WI38 (cell line): ENCODE measurements around the gene CLUH.

Experiments used
- H3K4me3 ChIP-seq: 2 replicates; pipeline ENCODE4 v1.5.1; 2011; ENCODE audit warnings: low read depth, mild to moderate bottlenecking, control low read depth, low read length
- CTCF ChIP-seq: IDR thresholded peaks from 2 replicates; pipeline ENCODE4 v1.5.1; 2012; ENCODE audit warnings: low read depth, mild to moderate bottlenecking, control low read depth, low read length

The CLUH gene

DNA sequence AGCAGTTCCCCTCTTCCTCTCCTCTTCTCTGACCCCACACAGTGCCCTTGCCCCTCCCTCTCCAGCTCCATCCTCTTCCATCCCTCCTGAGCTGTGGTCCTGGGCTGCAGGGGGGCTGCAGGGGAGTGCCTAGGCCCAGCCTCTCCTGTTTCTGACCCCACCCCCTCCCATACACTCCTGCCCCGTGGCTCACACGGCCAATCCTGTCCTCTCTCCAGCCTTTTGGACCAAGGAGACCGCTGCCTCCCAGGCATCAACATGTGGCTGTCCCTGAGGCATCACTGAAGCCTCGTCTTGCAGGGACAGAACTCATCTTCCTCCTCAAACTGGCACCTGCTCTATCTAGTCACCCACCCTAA, 6.7 kb downstream of the CLUH start:
- no peak for TF ChIP-seq CTCF

GRCh38 chr17:2704031-2704889, 7.3 kb downstream of the CLUH start:
- TF ChIP-seq CTCF = no peak

More for the DNA sequence above, 6.7 kb downstream of the CLUH start:
- no peak overlapping the region for H3K4me3 ChIP-seq

GRCh38 chr17:2703606-2704005, 8.0 kb downstream of the CLUH start:
- H3K4me3 ChIP-seq = no peak overlapping the region
- no peak for TF ChIP-seq CTCF

More at GRCh38 chr17:2704031-2704889, 7.3 kb downstream of the CLUH start:
- H3K4me3 ChIP-seq = no peak overlapping the region

GRCh38 chr17:2703181-2703580, 8.4 kb downstream of the CLUH start:
- no peak for TF ChIP-seq CTCF
- H3K4me3 ChIP-seq = no peak overlapping the region

- H3K4me3 ChIP-seq = no peak overlapping the region
- no peak for TF ChIP-seq CTCF
Observed at GRCh38 chr17:2701996-2702741, 9.4 kb downstream of the CLUH start.

DNA sequence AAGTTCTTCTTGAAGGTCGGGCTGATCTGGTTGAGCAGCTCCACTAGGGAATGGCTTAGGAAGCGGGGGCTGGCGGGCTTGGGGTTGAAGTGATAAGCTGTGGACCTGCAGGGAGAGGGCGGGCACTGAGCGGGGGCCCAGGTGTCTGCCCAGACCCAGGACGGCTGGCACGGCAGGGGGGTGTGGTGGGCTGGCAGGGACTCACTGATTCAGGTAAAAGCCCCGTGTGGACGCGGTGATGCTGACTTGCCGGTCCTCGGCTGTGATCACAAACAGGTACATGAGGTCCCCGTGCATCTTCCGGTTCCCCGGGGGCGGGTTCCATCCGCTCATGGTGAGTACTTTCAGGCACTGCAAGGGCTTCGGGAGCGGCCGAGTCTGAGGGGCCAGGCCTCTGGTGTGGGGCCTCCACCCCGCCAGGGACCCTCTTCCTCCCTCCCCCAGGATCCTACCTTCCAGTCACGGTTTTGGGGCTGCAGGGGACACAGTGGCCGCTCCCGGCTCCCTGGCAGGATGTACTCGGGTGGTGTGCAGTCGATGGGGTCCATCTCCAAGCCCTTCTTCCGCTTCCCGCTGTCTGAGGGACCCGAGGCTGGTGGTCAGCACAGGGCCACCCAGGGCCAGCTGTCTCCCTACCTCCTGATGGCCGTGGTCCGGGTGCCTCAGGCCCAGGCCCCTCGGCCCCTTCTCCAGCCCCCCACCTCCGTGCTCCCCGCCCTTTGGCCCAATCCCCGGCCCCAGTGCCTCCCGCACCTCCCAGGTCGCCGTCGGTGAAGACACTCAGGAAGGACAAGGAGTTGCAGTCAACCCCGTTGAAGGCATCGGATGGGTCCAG, 10.2 kb downstream of the CLUH start:
- H3K4me3 ChIP-seq = no peak overlapping the region
- TF ChIP-seq CTCF = no peak
